ENCODE data around the gene OLFML2B. TPM values are rescaled to one million over a fixed set of nuclear protein-coding genes. Genes with fewer than 3 reads are reported as not detected.

The OLFML2B gene
- total RNA-seq, 1 donor from 2014 or later: 0.94 TPM

- DNase-seq: no peak
Observed at GRCh38 chr1:161973924-161974845, 49.5 kb downstream of the OLFML2B start.

GRCh38 chr1:161972828-161973227 lies 50.8 kb downstream of the OLFML2B start:
- DNase-seq: no peak

GRCh38 chr1:161970633-161971032 lies 53.0 kb downstream of the OLFML2B start:
- DNase-seq: no peak

GRCh38 chr1:161970036-161970435 lies 53.6 kb downstream of the OLFML2B start:
- no peak for DNase-seq

GRCh38 chr1:161966067-161966466 lies 57.6 kb downstream of the OLFML2B start:
- no peak for DNase-seq

GRCh38 chr1:161962091-161962887 lies 61.4 kb downstream of the OLFML2B start:
- no peak for DNase-seq

- DNase-seq: peak; percentile 20
Observed at GRCh38 chr1:161958425-161958824, 65.2 kb downstream of the OLFML2B start.

- DNase-seq: no peak
Observed at GRCh38 chr1:161956930-161957329, 66.7 kb downstream of the OLFML2B start.

GRCh38 chr1:161956097-161956496 lies 67.6 kb downstream of the OLFML2B start:
- no peak for DNase-seq

- DNase-seq: no peak
Observed at GRCh38 chr1:161955606-161956005, 68.1 kb downstream of the OLFML2B start.

- DNase-seq: no peak
Observed at GRCh38 chr1:161954466-161954865, 69.2 kb downstream of the OLFML2B start.

- DNase-seq: no peak
Observed at GRCh38 chr1:161954050-161954449, 69.6 kb downstream of the OLFML2B start.

- DNase-seq: no peak
Observed at GRCh38 chr1:161953256-161953920, 70.3 kb downstream of the OLFML2B start.

GRCh38 chr1:161952607-161953172 lies 71.0 kb downstream of the OLFML2B start:
- no peak for DNase-seq

- no peak for DNase-seq
Observed at GRCh38 chr1:161951646-161952045, 72.0 kb downstream of the OLFML2B start.

- no peak for DNase-seq
Observed at GRCh38 chr1:161950377-161950776, 73.3 kb downstream of the OLFML2B start.

- DNase-seq: no peak
Observed at GRCh38 chr1:161949548-161949947, 74.1 kb downstream of the OLFML2B start.

GRCh38 chr1:161948435-161948834 lies 75.2 kb downstream of the OLFML2B start:
- DNase-seq: no peak

GRCh38 chr1:161946071-161946987 lies 77.3 kb downstream of the OLFML2B start:
- no peak for DNase-seq

GRCh38 chr1:161945306-161946060 lies 78.2 kb downstream of the OLFML2B start:
- DNase-seq: no peak

Data from occipital lobe (tissue), 2 donors.